ENCODE measurements around the gene BSPH1.

The BSPH1 gene

GRCh38 chr19:48023518-48023917, 31.5 kb upstream of the BSPH1 start:
- TF ChIP-seq, protein P1, sequence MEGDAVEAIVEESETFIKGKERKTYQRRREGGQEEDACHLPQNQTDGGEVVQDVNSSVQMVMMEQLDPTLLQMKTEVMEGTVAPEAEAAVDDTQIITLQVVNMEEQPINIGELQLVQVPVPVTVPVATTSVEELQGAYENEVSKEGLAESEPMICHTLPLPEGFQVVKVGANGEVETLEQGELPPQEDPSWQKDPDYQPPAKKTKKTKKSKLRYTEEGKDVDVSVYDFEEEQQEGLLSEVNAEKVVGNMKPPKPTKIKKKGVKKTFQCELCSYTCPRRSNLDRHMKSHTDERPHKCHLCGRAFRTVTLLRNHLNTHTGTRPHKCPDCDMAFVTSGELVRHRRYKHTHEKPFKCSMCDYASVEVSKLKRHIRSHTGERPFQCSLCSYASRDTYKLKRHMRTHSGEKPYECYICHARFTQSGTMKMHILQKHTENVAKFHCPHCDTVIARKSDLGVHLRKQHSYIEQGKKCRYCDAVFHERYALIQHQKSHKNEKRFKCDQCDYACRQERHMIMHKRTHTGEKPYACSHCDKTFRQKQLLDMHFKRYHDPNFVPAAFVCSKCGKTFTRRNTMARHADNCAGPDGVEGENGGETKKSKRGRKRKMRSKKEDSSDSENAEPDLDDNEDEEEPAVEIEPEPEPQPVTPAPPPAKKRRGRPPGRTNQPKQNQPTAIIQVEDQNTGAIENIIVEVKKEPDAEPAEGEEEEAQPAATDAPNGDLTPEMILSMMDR (IDR thresholded peaks at IDR 0.05; ENCODE audit: low read length) = no peak
- no peak for TF ChIP-seq EZH2 (IDR thresholded peaks at IDR 0.05; ENCODE audit: borderline replicate concordance, low read length)
- no peaks in the 10 kb centered on the region for H3K79me2 ChIP-seq (ENCODE audit: insufficient read depth, low read length)
- no peak overlapping the region for H2AFZ ChIP-seq (ENCODE audit: low read length)
- H3K4me2 ChIP-seq (ENCODE audit: low read length) = no peak overlapping the region
- H3K4me3 ChIP-seq (ENCODE audit: low read depth, low read length, poor library complexity, severe bottlenecking) = no peak overlapping the region
- H3K9me2 ChIP-seq (ENCODE audit: low read depth, low read length) = no peaks in the 10 kb centered on the region
- H3K27ac ChIP-seq (ENCODE audit: low read depth, low read length, poor library complexity, severe bottlenecking) = no peak overlapping the region
- no peaks in the 10 kb centered on the region for H3K27me3 ChIP-seq (ENCODE audit: insufficient read depth, low read length)
- no peaks in the 10 kb centered on the region for H3K36me3 ChIP-seq (ENCODE audit: insufficient read depth, low read length)
- H3K9me3 ChIP-seq (ENCODE audit: low read length) = no peaks in the 10 kb centered on the region
- H3F3A ChIP-seq (ENCODE audit: insufficient read depth, low read length) = no peaks in the 10 kb centered on the region
- no peak overlapping the region for H3K9ac ChIP-seq (ENCODE audit: low read length)
- H4K20me1 ChIP-seq (ENCODE audit: insufficient read depth, low read length) = no peaks in the 10 kb centered on the region
- no peaks in the 10 kb centered on the region for H3K4me1 ChIP-seq (ENCODE audit: insufficient read depth, low read length, severe bottlenecking)

GRCh38 chr19:48023011-48023410, 31.0 kb upstream of the BSPH1 start:
- no peaks in the 10 kb centered on the region for H3F3A ChIP-seq (ENCODE audit: insufficient read depth, low read length)
- H3K4me3 ChIP-seq (ENCODE audit: low read depth, low read length, poor library complexity, severe bottlenecking) = no peak overlapping the region
- TF ChIP-seq EZH2 (IDR thresholded peaks at IDR 0.05; ENCODE audit: borderline replicate concordance, low read length) = no peak
- TF ChIP-seq, protein P1 (IDR thresholded peaks at IDR 0.05; ENCODE audit: low read length) = no peak
- H3K9me3 ChIP-seq (ENCODE audit: low read length) = no peaks in the 10 kb centered on the region
- no peaks in the 10 kb centered on the region for H3K36me3 ChIP-seq (ENCODE audit: insufficient read depth, low read length)
- H3K9ac ChIP-seq (ENCODE audit: low read length) = no peak overlapping the region
- H3K27me3 ChIP-seq (ENCODE audit: insufficient read depth, low read length) = no peaks in the 10 kb centered on the region
- no peak overlapping the region for H3K27ac ChIP-seq (ENCODE audit: low read depth, low read length, poor library complexity, severe bottlenecking)
- no peaks in the 10 kb centered on the region for H4K20me1 ChIP-seq (ENCODE audit: insufficient read depth, low read length)
- H3K9me2 ChIP-seq (ENCODE audit: low read depth, low read length) = no peaks in the 10 kb centered on the region
- no peak overlapping the region for H2AFZ ChIP-seq (ENCODE audit: low read length)
- H3K79me2 ChIP-seq (ENCODE audit: insufficient read depth, low read length) = no peaks in the 10 kb centered on the region
- no peak overlapping the region for H3K4me2 ChIP-seq (ENCODE audit: low read length)
- H3K4me1 ChIP-seq (ENCODE audit: insufficient read depth, low read length, severe bottlenecking) = no peaks in the 10 kb centered on the region

GRCh38 chr19:48020686-48021085, 28.7 kb upstream of the BSPH1 start:
- Histone ChIP-seq H3K9ac (ENCODE audit: low read length) (no peak overlapping the region), H3K27me3 (ENCODE audit: insufficient read depth, low read length) (0 out of 2 replicates have a peak, but pooled peaks cover 2% of the 10 kb centered on the region), H3K79me2 (ENCODE audit: insufficient read depth, low read length) (no peaks in the 10 kb centered on the region), H3K36me3 (ENCODE audit: insufficient read depth, low read length) (no peaks in the 10 kb centered on the region), H2AFZ (ENCODE audit: low read length) (no peak overlapping the region), H3K4me3 (ENCODE audit: low read depth, low read length, poor library complexity, severe bottlenecking) (no peak overlapping the region), H3K4me1 (ENCODE audit: insufficient read depth, low read length, severe bottlenecking) (no peaks in the 10 kb centered on the region), H3K27ac (ENCODE audit: low read depth, low read length, poor library complexity, severe bottlenecking) (no peak overlapping the region), H3F3A (ENCODE audit: insufficient read depth, low read length) (no peaks in the 10 kb centered on the region), H3K4me2 (ENCODE audit: low read length) (no peak overlapping the region), H3K9me3 (ENCODE audit: low read length) (no peaks in the 10 kb centered on the region), H3K9me2 (ENCODE audit: low read depth, low read length) (no peaks in the 10 kb centered on the region), H4K20me1 (ENCODE audit: insufficient read depth, low read length) (no peaks in the 10 kb centered on the region)
- no peak for TF ChIP-seq EZH2 (IDR thresholded peaks at IDR 0.05; ENCODE audit: borderline replicate concordance, low read length)
- TF ChIP-seq, protein P1 (IDR thresholded peaks at IDR 0.05; ENCODE audit: low read length) = no peak
